WTC11 (cell line): Measurements from ENCODE around the gene HOXB6. TPM values are rescaled to one million over a fixed set of nuclear protein-coding genes. Genes with fewer than 3 reads are reported as not detected.

Experiments used
- ATAC-seq: fragments of 200-7000 bp; cut with Tn5 transposase; 2 replicates; pipeline ENCODE4 v1.10.0; 2021; ENCODE audit warnings: mild to moderate bottlenecking, moderate library complexity
- CTCF ChIA-PET: fragments of 300-600 bp; sonication (Branson Sonifier 250); formaldehyde crosslinking; loops from one replicate; lab custom pipeline; 2021; ENCODE audit warnings: antibody characterized with exemption; lab: Charles Lee
- POLR2A ChIA-PET: fragments of 350-600 bp; sonication (Branson Sonifier 250); formaldehyde crosslinking; loops from one replicate; lab custom pipeline; 2021; ENCODE audit warnings: antibody characterized with exemption; lab: Charles Lee
- DNase-seq: peaks from one replicate; pipeline ENCODE4 v3.0.0; 2021; ENCODE audit warnings: low spot score
- H3K27ac Mint-ChIP-seq: 2 replicates; pipeline ENCODE4 v1.8.0; 2021; ENCODE audit warnings: mixed read lengths
- H3K27me3 Mint-ChIP-seq: 2 replicates; pipeline ENCODE4 v1.8.0; 2021; ENCODE audit warnings: low read depth, mild to moderate bottlenecking, moderate library complexity, mixed read lengths
- H3K36me3 Mint-ChIP-seq: 2 replicates; pipeline ENCODE4 v1.8.0; 2021; ENCODE audit warnings: mixed read lengths
- H3K4me1 Mint-ChIP-seq: 2 replicates; pipeline ENCODE4 v1.8.0; 2022; ENCODE audit warnings: mixed read lengths
- H3K4me3 Mint-ChIP-seq: 2 replicates; pipeline ENCODE4 v1.8.0; 2021; ENCODE audit warnings: mild to moderate bottlenecking, moderate library complexity, mixed read lengths
- H3K9me3 Mint-ChIP-seq: 2 replicates; pipeline ENCODE4 v1.8.0; 2021; ENCODE audit warnings: mixed read lengths
- ERG ChIP-seq: fragments of 250-450 bp; sonication (Bioruptor Pico); IDR thresholded peaks from 2 replicates; pipeline ENCODE4 v1.8.0; 2021; ENCODE audit warnings: mild to moderate bottlenecking
- GABPB1 ChIP-seq: sonication (generic); formaldehyde crosslinking; IDR thresholded peaks from 2 replicates; pipeline ENCODE4 v1.8.1; 2023; ENCODE audit warnings: mild to moderate bottlenecking, missing genetic modification reagents
- GTF2I ChIP-seq: fragments of 250-450 bp; sonication (Bioruptor Pico); conservative IDR thresholded peaks from 2 replicates; pipeline ENCODE4 v1.4.0; 2021; ENCODE audit warnings: mild to moderate bottlenecking
- NFATC4 ChIP-seq: fragments of 250-450 bp; sonication (Bioruptor Pico); IDR thresholded peaks from 2 replicates; pipeline ENCODE4 v1.9.0; 2021; ENCODE audit warnings: mild to moderate bottlenecking
- NFE2L1 ChIP-seq: sonication (generic); formaldehyde crosslinking; IDR thresholded peaks from 2 replicates; pipeline ENCODE4 v1.8.1; 2023; ENCODE audit warnings: missing genetic modification reagents
- NFYB ChIP-seq: sonication (generic); formaldehyde crosslinking; conservative IDR thresholded peaks from 2 replicates; pipeline ENCODE4 v1.8.0; 2022; ENCODE audit warnings: low read depth, missing genetic modification reagents
- NR1H2 ChIP-seq: sonication (generic); formaldehyde crosslinking; IDR thresholded peaks from 2 replicates; pipeline ENCODE4 v1.9.0; 2021; ENCODE audit warnings: mild to moderate bottlenecking, moderate library complexity, missing genetic modification reagents
- SMAD4 ChIP-seq: sonication (generic); formaldehyde crosslinking; IDR thresholded peaks from 2 replicates; pipeline ENCODE4 v1.8.0; 2022; ENCODE audit warnings: mild to moderate bottlenecking, missing genetic modification reagents
- TEAD4 ChIP-seq: sonication (generic); formaldehyde crosslinking; IDR thresholded peaks from 2 replicates; pipeline ENCODE4 v1.8.0; 2022; ENCODE audit warnings: mild to moderate bottlenecking, missing genetic modification reagents
- ZNF219 ChIP-seq: sonication (generic); formaldehyde crosslinking; IDR thresholded peaks from 2 replicates; pipeline ENCODE4 v1.8.0; 2023; ENCODE audit warnings: missing genetic modification reagents, mild to moderate bottlenecking, borderline replicate concordance
- ZNF416 ChIP-seq: fragments of 250-450 bp; sonication (Bioruptor Pico); IDR thresholded peaks from 2 replicates; pipeline ENCODE4 v1.9.0; 2021; ENCODE audit warnings: mild to moderate bottlenecking, inconsistent platforms
- ZNF423 ChIP-seq: fragments of 250-450 bp; sonication (Bioruptor Pico); IDR thresholded peaks from 2 replicates; pipeline ENCODE4 v2.1.2; 2022; ENCODE audit warnings: mild to moderate bottlenecking, moderate library complexity
- total RNA-seq: library from RNA; stranded (reverse); gene quantifications from 3 replicates; pipeline ENCODE4 v1.2.3, GENCODE V29; 2021
- TF ChIP-seq, protein P1 (sequence below): sonication (generic); formaldehyde crosslinking; IDR thresholded peaks from 2 replicates; pipeline ENCODE4 v1.8.0; 2023; ENCODE audit warnings: missing genetic modification reagents
- TF ChIP-seq, protein P2 (sequence below): sonication (generic); formaldehyde crosslinking; conservative IDR thresholded peaks from 2 replicates; pipeline ENCODE4 v1.8.1; 2022; ENCODE audit warnings: mild to moderate bottlenecking, missing genetic modification reagents
- TF ChIP-seq, protein P3 (sequence below): sonication (generic); formaldehyde crosslinking; IDR thresholded peaks from 2 replicates; pipeline ENCODE4 v1.8.0; 2023; ENCODE audit warnings: mild to moderate bottlenecking, missing genetic modification reagents
- TF ChIP-seq, protein P4 (sequence below): fragments of 250-450 bp; sonication (Bioruptor Pico); IDR thresholded peaks from 2 replicates; pipeline ENCODE4 v1.9.0; 2021; ENCODE audit warnings: mild to moderate bottlenecking, borderline replicate concordance

Gene HOXB6
- total RNA-seq, 1 experiment from 2014 or later: not detected

GRCh38 chr17:48617471-48618255 lies 12.9 kb upstream of the HOXB6 start:
- H3K4me3 Mint-ChIP-seq: no peak overlapping the region
- ChIA-PET POLR2A (interaction anchor here (0.6 kb wide), 1 partner anchor 72 kb away, joined by 3 read pairs; no protein-coding TSS in a partner anchor), CTCF (interaction anchor here (0.7 to 2.8 kb wide), 19 partner anchors 11 to 474 kb away, joined by 3 to 13 read pairs (median 5); partner anchors contain the start of genes HOXB5 and PRAC2)
- H3K27me3 Mint-ChIP-seq: peaks cover 100% of the 10 kb centered on the region; the same call in 1 of the 2 replicates
- TF ChIP-seq ZNF219 (CRISPR knock-in tag): no peak
- TF ChIP-seq SMAD4 (CRISPR knock-in tag): no peak
- TF ChIP-seq ERG (CRISPR knock-in tag): no peak
- TF ChIP-seq NR1H2: no peak
- TF ChIP-seq NFE2L1: no peak
- TF ChIP-seq, protein P1, sequence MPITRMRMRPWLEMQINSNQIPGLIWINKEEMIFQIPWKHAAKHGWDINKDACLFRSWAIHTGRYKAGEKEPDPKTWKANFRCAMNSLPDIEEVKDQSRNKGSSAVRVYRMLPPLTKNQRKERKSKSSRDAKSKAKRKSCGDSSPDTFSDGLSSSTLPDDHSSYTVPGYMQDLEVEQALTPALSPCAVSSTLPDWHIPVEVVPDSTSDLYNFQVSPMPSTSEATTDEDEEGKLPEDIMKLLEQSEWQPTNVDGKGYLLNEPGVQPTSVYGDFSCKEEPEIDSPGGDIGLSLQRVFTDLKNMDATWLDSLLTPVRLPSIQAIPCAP (CRISPR knock-in tag): no peak
- TF ChIP-seq, protein P2, sequence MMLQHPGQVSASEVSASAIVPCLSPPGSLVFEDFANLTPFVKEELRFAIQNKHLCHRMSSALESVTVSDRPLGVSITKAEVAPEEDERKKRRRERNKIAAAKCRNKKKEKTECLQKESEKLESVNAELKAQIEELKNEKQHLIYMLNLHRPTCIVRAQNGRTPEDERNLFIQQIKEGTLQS (CRISPR knock-in tag): no peak
- no peak for TF ChIP-seq NFYB
- no peak for ATAC-seq
- H3K36me3 Mint-ChIP-seq: no peaks in the 10 kb centered on the region
- H3K27ac Mint-ChIP-seq: no peak overlapping the region
- no peaks in the 10 kb centered on the region for H3K9me3 Mint-ChIP-seq
- H3K4me1 Mint-ChIP-seq: peaks cover 29% of the 10 kb centered on the region
- no peak for DNase-seq

DNA sequence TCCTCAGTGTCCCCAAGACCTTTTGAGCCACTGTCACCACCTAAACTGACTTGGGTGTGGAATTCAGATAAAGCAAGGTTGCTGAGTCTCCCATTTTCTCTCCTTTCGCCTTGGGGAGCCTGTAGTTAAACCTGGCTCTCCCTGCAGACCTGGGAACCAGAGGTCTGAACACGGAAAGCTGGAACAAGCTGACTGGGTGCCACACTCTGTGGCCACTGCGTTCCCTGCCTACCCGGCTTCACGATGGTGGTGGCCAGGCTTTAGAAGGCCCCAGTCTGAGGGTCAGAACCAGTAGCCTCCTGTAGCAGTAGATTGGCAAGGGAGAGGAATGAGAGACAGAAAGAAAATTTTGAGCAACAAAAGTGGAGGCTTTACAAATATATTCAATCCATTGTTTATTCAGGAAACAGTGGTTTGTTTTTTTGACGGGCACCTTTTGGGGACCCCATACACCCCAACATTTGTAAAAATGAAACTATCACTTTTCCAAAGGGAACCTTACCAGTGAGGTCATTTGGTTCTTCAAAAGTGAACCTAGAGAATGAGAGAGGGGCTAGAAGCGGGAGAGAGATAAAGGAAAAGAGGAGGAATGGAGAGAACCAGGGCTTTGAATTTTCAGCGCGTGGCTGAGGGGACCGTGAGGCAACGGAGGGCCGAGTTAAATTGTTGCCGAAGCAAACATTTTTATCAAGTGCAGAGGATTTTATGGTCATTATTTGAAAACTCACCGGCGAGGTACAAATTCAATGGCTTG lies 12.1 kb upstream of the HOXB6 start:
- no peak for TF ChIP-seq NFE2L1
- no peak for TF ChIP-seq NFATC4 (CRISPR knock-in tag)
- no peak for TF ChIP-seq TEAD4 (CRISPR knock-in tag)
- TF ChIP-seq GTF2I (CRISPR knock-in tag): no peak
- no peak for TF ChIP-seq GABPB1 (CRISPR knock-in tag)
- TF ChIP-seq, protein P2 (CRISPR knock-in tag): no peak
- Mint-ChIP-seq H3K4me1 (peaks cover 33% of the 10 kb centered on the region), H3K27me3 (peaks cover 100% of the 10 kb centered on the region; the same call in 1 of the 2 replicates), H3K27ac (no peak overlapping the region), H3K9me3 (no peaks in the 10 kb centered on the region), H3K36me3 (no peaks in the 10 kb centered on the region), H3K4me3 (no peak overlapping the region)
- CTCF ChIA-PET: interaction anchor here (0.7 to 2.8 kb wide), 14 partner anchors 11 to 435 kb away, joined by 3 to 13 read pairs (median 6); partner anchors contain the start of genes HOXB5 and PRAC2
- POLR2A ChIA-PET: no interaction called here
- DNase-seq: no peak
- no peak for ATAC-seq

DNA sequence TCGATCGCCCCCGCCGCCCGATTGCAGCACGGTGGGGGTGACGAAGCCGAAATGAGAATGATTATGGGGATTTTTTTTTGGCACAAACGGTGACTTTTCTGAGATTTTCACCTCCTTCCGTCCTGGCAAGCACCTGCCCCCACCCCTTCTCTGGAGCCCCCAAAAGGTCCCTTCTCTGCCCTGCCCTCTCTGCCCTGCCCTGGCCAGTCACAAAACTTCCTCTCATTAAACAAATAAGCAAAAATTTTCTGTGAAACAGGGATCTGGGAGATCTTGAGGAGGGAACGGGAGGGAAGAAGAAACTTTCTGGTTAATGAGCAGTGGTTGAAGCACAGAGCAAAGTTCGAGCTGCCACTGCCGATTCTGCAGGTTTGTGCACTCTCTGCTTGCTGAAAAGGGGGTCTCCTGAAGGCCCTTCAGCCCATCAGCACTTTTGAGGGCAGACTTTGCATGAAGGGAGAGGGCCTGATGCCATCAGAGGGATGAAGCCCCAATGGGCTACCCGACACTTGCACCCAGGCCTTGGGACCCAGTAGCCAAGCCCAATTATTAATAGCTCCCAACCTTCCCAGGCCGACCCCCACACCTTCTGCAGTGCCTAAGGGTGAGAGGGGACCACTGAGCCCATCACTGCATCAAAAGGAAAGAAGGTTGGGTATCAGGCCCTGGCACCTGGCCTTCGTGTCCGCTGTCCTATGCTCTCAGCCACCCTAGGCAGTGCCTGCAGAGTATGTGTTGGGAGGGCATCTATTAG lies 11.4 kb upstream of the HOXB6 start:
- H3K27ac Mint-ChIP-seq: no peak overlapping the region
- no peak overlapping the region for H3K4me3 Mint-ChIP-seq
- peaks cover 37% of the 10 kb centered on the region for H3K4me1 Mint-ChIP-seq
- H3K27me3 Mint-ChIP-seq: peaks cover 100% of the 10 kb centered on the region; the same call in 1 of the 2 replicates
- H3K9me3 Mint-ChIP-seq: no peaks in the 10 kb centered on the region
- no peak for DNase-seq
- H3K36me3 Mint-ChIP-seq: no peaks in the 10 kb centered on the region
- CTCF ChIA-PET: interaction anchor here (1.2 to 2.8 kb wide), 3 partner anchors 20 to 280 kb away, joined by 3 to 12 read pairs (median 5); no protein-coding TSS in a partner anchor
- POLR2A ChIA-PET: no interaction called here
- ATAC-seq: no peak
- TF ChIP-seq ZNF416 (CRISPR knock-in tag) (no peak), ZNF423 (CRISPR knock-in tag) (no peak)
- TF ChIP-seq, protein P3, sequence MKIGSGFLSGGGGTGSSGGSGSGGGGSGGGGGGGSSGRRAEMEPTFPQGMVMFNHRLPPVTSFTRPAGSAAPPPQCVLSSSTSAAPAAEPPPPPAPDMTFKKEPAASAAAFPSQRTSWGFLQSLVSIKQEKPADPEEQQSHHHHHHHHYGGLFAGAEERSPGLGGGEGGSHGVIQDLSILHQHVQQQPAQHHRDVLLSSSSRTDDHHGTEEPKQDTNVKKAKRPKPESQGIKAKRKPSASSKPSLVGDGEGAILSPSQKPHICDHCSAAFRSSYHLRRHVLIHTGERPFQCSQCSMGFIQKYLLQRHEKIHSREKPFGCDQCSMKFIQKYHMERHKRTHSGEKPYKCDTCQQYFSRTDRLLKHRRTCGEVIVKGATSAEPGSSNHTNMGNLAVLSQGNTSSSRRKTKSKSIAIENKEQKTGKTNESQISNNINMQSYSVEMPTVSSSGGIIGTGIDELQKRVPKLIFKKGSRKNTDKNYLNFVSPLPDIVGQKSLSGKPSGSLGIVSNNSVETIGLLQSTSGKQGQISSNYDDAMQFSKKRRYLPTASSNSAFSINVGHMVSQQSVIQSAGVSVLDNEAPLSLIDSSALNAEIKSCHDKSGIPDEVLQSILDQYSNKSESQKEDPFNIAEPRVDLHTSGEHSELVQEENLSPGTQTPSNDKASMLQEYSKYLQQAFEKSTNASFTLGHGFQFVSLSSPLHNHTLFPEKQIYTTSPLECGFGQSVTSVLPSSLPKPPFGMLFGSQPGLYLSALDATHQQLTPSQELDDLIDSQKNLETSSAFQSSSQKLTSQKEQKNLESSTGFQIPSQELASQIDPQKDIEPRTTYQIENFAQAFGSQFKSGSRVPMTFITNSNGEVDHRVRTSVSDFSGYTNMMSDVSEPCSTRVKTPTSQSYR: no peak
- TF ChIP-seq, protein P4, sequence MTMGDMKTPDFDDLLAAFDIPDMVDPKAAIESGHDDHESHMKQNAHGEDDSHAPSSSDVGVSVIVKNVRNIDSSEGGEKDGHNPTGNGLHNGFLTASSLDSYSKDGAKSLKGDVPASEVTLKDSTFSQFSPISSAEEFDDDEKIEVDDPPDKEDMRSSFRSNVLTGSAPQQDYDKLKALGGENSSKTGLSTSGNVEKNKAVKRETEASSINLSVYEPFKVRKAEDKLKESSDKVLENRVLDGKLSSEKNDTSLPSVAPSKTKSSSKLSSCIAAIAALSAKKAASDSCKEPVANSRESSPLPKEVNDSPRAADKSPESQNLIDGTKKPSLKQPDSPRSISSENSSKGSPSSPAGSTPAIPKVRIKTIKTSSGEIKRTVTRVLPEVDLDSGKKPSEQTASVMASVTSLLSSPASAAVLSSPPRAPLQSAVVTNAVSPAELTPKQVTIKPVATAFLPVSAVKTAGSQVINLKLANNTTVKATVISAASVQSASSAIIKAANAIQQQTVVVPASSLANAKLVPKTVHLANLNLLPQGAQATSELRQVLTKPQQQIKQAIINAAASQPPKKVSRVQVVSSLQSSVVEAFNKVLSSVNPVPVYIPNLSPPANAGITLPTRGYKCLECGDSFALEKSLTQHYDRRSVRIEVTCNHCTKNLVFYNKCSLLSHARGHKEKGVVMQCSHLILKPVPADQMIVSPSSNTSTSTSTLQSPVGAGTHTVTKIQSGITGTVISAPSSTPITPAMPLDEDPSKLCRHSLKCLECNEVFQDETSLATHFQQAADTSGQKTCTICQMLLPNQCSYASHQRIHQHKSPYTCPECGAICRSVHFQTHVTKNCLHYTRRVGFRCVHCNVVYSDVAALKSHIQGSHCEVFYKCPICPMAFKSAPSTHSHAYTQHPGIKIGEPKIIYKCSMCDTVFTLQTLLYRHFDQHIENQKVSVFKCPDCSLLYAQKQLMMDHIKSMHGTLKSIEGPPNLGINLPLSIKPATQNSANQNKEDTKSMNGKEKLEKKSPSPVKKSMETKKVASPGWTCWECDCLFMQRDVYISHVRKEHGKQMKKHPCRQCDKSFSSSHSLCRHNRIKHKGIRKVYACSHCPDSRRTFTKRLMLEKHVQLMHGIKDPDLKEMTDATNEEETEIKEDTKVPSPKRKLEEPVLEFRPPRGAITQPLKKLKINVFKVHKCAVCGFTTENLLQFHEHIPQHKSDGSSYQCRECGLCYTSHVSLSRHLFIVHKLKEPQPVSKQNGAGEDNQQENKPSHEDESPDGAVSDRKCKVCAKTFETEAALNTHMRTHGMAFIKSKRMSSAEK (CRISPR knock-in tag): no peak
